HG03066 (cell line): ENCODE measurements around the gene PHF14.
A peak's percentile ranks its signal among the peaks of the same experiment; 100 is the strongest.
"Not testable (repeated sequence)": the region's sequence is repeated elsewhere in the genome, so short reads cannot be mapped to it uniquely, and the experiment has no call there.

ENCODE experiments used
- ATAC-seq: cut with Tn5 transposase; IDR thresholded peaks from one replicate; pipeline ENCODE4 v1.9.1; 2021; ENCODE audit warnings: low read depth; ENCODE audit not compliant: unreplicated experiment

The PHF14 gene

DNA sequence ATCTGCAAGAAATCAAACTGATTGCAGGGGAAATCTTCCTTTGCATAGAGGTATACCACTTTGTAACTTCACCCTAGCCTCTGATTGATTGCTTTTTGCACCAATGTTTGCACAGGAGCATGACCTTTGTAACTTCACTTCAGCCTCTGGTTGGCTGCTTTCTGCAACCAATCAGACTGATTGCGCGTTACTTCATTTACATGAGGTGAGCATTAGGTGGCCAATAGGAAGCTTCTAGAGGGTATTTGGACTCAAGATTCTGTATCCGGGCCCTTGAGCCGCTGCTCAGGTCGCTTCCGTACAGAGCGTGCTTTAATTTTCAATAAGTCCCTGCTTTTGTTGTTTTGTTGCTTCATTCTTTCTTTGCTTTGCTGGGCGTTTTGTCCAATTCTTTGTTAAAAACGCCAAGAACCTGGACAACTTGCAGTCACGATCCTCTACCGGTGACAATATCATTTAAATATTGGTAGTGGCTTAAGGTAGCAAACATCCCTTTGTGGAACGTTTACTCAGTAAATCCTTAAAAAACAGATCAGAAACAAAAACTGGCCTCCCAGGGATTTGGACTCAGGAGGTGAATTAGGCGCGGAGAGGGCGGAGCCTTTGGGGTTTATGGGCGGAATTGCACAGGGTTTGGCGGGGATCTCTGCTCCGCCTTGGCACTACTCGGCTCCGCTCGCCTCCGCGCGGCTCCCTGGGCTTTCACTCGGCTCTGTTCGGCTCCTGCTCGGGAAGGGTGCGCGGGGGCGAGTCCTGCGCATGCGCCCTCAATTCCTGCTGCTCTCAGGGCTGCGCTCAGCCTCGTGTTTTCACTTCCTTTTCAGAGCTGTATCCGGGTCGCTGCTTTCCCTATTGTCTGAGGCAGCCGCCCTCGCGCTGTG is at the start of gene PHF14:
TSS of gene PHF14 (plus strand) at position 812 of the 881 bp plus-strand sequence. CDS start 452 bp downstream, outside the sequence.
- ATAC-seq: peak; percentile 95

DNA sequence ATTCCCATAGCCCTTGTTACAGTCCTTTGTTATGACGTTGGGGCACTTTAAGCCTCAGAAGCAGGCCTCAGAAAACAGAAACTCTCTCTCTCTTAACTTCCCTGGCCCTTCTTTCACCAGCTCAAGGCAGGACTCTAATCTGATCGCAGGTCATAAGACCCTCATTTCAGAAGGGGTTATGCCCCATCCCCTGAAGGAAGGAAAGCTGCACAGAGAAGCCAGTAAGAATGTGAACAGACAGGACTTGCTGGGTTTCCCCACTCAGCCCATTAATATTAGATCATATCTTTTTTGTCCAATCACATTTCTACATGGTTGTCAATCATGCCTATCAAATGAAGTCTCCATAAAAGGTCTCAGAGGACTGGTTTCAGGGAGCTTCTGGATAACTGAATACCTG is 49.3 kb upstream of the PHF14 start:
- ATAC-seq: no peak

DNA sequence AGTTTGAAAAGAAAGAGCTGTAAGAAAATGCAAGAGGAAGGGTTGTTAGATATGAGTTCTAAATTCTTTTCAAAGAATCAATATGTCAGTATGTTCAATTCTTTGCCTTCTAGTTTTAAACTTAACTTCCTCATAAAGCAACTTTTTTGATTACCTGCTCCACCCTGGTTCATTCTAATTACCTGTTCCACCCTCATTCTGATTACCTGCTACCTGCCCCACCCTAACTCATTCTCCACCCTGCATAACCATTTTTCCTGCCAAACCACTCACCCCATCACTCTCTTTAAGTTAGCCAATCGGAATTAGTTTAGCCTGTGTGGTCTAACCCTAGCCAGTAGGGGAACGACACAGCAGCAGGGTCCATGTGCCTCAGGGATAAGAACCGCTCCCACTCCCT is 45.5 kb upstream of the PHF14 start:
- ATAC-seq: not testable (repeated sequence)

DNA sequence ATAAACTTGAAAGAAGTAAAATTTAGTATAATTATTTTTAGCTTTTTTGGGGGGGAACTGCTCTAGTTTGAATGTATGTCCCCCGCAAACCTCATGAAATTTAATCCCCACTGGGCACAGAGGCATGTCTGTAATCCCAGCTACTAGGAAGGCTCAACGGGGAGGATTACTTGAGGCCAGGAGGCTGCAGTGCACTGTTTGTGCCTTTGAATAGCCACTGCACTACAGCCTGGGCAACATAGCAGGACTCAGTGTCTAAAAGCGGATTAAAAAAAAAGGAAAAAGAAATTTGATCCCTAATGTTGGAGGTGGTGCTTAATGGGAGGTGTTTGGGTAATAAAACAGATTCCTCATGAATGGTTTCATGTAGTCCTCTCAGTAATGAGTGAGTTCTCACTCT is 43.1 kb upstream of the PHF14 start:
- ATAC-seq: no peak

DNA sequence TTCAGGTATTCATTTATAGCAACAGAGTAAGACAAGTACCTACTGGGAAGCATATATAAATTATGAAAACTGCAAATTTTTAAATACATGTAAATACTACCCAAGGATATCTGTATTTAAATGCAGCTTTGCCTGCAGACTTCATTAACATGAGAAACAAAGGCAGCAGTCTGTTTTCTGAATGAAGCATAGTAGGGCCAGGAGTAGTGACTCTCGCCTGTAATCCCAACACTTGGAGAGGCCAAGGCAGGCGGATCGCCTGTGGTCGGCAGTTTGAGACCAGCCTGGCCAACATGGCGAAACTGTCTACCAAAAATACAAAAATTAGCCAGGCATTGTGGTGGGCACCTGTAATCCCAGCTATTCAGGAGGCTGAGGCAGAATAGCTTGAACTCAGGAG is 42.5 kb upstream of the PHF14 start:
- ATAC-seq: no peak

GRCh38 chr7:10934292-10934691 is 39.4 kb upstream of the PHF14 start:
- no peak for ATAC-seq

- peak; percentile 5 for ATAC-seq
Observed at GRCh38 chr7:10939237-10939910, 34.3 kb upstream of the PHF14 start.

GRCh38 chr7:10939911-10940703 is 33.6 kb upstream of the PHF14 start:
- peak; percentile 79 for ATAC-seq

DNA sequence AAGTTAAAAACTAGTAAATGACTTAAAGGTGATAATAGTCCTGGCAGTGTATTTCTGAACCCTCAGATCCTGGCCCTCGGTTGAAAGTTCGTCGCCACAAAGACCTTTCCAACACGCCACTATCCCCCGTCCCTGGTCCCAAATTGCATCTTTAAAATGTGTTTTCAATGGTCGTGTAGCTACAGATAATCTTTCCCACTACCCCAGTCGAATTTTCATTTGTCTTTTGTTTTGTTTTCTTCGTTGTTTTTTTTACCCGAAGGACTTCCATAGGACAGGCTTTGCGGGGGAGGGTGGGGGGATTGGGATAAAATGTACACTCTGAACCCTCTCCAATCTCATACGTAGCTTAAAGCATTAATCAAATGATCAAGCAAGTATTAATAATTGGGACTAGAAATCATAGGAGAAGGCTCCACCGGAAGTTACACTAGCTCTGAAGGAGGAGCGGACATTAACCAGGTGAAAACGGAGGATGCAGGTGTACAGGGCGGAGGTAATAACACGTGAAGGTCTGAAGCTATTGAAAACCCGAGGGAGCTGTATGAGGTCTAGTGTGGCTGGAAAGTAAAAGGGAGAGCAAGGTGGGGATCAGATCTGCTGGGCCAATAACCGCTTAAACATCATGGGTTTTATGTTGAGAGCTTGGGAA is 32.8 kb upstream of the PHF14 start:
- no peak for ATAC-seq

- ATAC-seq: no peak
Observed at GRCh38 chr7:10950494-10950893, 23.2 kb upstream of the PHF14 start.

DNA sequence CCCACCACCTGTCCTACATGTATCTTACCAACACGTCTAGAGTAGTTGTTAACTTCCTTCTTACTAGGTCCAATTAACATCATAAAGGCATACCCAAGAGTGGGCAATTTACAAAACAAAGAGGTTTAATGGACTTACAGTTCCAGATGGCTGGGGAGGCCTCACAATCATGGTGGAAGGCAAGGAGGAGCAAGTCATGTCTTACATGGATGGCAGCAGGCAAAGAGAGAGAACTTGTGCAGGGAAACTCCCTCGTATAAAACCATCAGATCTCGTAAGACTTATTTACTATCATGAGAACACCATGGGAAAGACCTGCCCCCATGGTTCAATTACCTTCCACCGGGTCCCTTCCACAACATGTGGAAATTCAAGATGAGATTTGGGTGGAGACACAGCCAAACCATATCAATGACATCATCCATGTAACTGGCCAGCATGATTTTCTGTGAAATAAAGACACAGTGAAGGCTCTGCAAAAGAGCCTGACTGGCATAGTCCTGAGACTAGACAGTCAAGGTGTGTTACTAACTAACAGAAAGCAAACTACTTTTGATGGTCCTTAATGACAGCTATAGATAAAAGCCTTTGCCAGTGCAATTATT is 22.6 kb upstream of the PHF14 start:
- ATAC-seq: not testable (repeated sequence)

- ATAC-seq: no peak
Observed at GRCh38 chr7:10952588-10952987, 21.1 kb upstream of the PHF14 start.

- not testable (repeated sequence) for ATAC-seq
Observed at GRCh38 chr7:10953078-10953750, 20.5 kb upstream of the PHF14 start.

- no peak for ATAC-seq
Observed at GRCh38 chr7:10956528-10956927, 17.1 kb upstream of the PHF14 start.

GRCh38 chr7:10960242-10960641 is 13.4 kb upstream of the PHF14 start:
- not testable (repeated sequence) for ATAC-seq

- ATAC-seq: not testable (repeated sequence)
Observed at GRCh38 chr7:10965016-10965415, 8.7 kb upstream of the PHF14 start.

DNA sequence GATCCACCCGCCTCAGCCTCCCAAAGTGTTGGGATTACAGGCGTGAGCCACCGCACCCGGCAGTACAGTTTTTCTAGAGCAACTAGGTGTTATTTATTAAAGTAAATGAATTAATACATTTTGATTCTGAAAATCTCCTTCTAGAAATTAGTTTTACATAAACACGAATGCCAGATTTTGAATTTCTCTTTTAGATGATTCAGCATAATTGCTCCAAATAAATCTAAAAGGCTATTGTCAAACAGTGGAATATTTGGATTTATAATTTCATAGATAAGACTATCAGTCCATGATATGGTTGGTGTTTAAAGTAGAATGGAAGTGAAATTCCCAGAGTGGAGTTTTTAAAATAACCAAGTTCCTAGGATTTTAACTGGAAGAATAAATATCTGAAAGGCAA is 1.5 kb upstream of the PHF14 start:
- ATAC-seq: no peak

- ATAC-seq: peak; percentile 26
Observed at GRCh38 chr7:10973942-10974911, 555 bp downstream of the PHF14 start.
